Upper lobe of left lung (tissue), 4 donors: ENCODE results near the gene CMIP.
"Not testable (repeated sequence)": the region's sequence is repeated elsewhere in the genome, so short reads cannot be mapped to it uniquely, and the experiment has no call there.

ENCODE experiments used
- POLR2AphosphoS5 ChIP-seq, 2 donors: sonication (generic); formaldehyde crosslinking; IDR thresholded peaks; one replicate each; pipeline ENCODE4 v1.5.1; 2017; ENCODE audit warnings: antibody characterized with exemption in 2 of 2
- TF ChIP-seq, protein P1 (sequence below), 6 experiments: fragments of 450-650 bp in 4 of 6; fragments of 200-600 bp in 2 of 6; sonication (generic) in 2 of 6; IDR thresholded peaks; one replicate each; pipeline ENCODE4 v1.5.1; 2016 to 2019; ENCODE audit warnings: antibody characterized with exemption in 6 of 6

DNA sequence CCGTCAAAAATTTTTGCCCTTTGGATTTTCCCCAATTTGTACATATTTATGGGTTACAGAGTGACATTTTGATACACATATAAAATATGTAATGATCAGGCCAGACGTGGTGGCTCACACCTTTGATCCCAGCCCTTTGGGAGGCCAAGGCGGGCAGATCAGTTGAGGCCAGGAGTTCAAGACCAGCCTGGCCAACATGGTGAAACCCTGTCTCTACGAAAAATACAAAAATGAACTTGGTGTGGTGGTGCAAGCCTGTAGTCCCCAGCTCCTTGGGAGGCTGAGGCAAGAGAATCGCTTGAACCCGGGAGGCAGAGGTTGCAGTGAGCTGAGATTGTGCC lies 296.8 kb downstream of the CMIP start:
- TF ChIP-seq, protein P1, sequence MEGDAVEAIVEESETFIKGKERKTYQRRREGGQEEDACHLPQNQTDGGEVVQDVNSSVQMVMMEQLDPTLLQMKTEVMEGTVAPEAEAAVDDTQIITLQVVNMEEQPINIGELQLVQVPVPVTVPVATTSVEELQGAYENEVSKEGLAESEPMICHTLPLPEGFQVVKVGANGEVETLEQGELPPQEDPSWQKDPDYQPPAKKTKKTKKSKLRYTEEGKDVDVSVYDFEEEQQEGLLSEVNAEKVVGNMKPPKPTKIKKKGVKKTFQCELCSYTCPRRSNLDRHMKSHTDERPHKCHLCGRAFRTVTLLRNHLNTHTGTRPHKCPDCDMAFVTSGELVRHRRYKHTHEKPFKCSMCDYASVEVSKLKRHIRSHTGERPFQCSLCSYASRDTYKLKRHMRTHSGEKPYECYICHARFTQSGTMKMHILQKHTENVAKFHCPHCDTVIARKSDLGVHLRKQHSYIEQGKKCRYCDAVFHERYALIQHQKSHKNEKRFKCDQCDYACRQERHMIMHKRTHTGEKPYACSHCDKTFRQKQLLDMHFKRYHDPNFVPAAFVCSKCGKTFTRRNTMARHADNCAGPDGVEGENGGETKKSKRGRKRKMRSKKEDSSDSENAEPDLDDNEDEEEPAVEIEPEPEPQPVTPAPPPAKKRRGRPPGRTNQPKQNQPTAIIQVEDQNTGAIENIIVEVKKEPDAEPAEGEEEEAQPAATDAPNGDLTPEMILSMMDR (IDR thresholded peaks at IDR 0.05): not testable (repeated sequence)
- TF ChIP-seq POLR2AphosphoS5 (IDR thresholded peaks at IDR 0.05): not testable (repeated sequence)
